ENCODE data around the gene PHKA2.

GRCh38 chrX:18885328-18886004 lies 98.4 kb downstream of the PHKA2 start:
- TF ChIP-seq CTCF (IDR thresholded peaks at IDR 0.05) = no peak
- TF ChIP-seq ZFX (IDR thresholded peaks at IDR 0.05; ENCODE audit: borderline replicate concordance) = no peak
